Stimulated activated CD8-positive, alpha-beta memory T cell treated with anti-CD3 and anti-CD28 coated beads, Interleukin-4, amount 100 ng/mL, for 1 hour (primary cell): ENCODE data around the gene GPC3.

Experiments used
- DNase-seq, 2 donors: peaks; one replicate each; pipeline ENCODE4 v3.0.0-alpha.2; 2020; ENCODE audit warnings: low read depth in 2 of 2, low spot score in 1 of 2

The GPC3 gene

GRCh38 chrX:133611676-133612075 lies 373.7 kb downstream of the GPC3 start:
- no peak for DNase-seq

GRCh38 chrX:133610056-133610455 lies 375.3 kb downstream of the GPC3 start:
- DNase-seq: no peak

GRCh38 chrX:133609166-133609565 lies 376.2 kb downstream of the GPC3 start:
- no peak for DNase-seq

- no peak for DNase-seq
Observed at GRCh38 chrX:133608406-133608805, 377.0 kb downstream of the GPC3 start.

- no peak for DNase-seq
Observed at GRCh38 chrX:133607419-133608348, 377.7 kb downstream of the GPC3 start.

- DNase-seq: no peak
Observed at GRCh38 chrX:133606990-133607389, 378.4 kb downstream of the GPC3 start.

- DNase-seq: no peak
Observed at GRCh38 chrX:133604801-133605200, 380.6 kb downstream of the GPC3 start.

GRCh38 chrX:133602881-133603280 lies 382.5 kb downstream of the GPC3 start:
- no peak for DNase-seq

- DNase-seq: no peak
Observed at GRCh38 chrX:133601116-133601515, 384.3 kb downstream of the GPC3 start.

- no peak for DNase-seq
Observed at GRCh38 chrX:133600536-133600935, 384.9 kb downstream of the GPC3 start.

GRCh38 chrX:133598601-133599335 lies 386.6 kb downstream of the GPC3 start:
- no peak for DNase-seq

GRCh38 chrX:133594156-133594555 lies 391.2 kb downstream of the GPC3 start:
- no peak for DNase-seq

- DNase-seq: no peak
Observed at GRCh38 chrX:133593531-133593930, 391.9 kb downstream of the GPC3 start.

GRCh38 chrX:133590703-133591505 lies 394.5 kb downstream of the GPC3 start:
- DNase-seq: no peak

GRCh38 chrX:133588827-133589226 lies 396.6 kb downstream of the GPC3 start:
- no peak for DNase-seq

- no peak for DNase-seq
Observed at GRCh38 chrX:133587818-133588217, 397.6 kb downstream of the GPC3 start.

GRCh38 chrX:133587071-133587470 lies 398.3 kb downstream of the GPC3 start:
- DNase-seq: no peak

GRCh38 chrX:133586443-133586842 lies 399.0 kb downstream of the GPC3 start:
- DNase-seq: no peak

GRCh38 chrX:133583825-133584224 lies 401.6 kb downstream of the GPC3 start:
- no peak for DNase-seq

- no peak for DNase-seq
Observed at GRCh38 chrX:133580625-133581024, 404.8 kb downstream of the GPC3 start.

- no peak for DNase-seq
Observed at GRCh38 chrX:133579631-133580030, 405.8 kb downstream of the GPC3 start.
